ENCODE results near the gene LTBP1. TPM values are rescaled to one million over a fixed set of nuclear protein-coding genes. Genes with fewer than 3 reads are reported as not detected.

The LTBP1 gene
- total RNA-seq, 1 donor from 2014 or later: 29.7 TPM

DNA sequence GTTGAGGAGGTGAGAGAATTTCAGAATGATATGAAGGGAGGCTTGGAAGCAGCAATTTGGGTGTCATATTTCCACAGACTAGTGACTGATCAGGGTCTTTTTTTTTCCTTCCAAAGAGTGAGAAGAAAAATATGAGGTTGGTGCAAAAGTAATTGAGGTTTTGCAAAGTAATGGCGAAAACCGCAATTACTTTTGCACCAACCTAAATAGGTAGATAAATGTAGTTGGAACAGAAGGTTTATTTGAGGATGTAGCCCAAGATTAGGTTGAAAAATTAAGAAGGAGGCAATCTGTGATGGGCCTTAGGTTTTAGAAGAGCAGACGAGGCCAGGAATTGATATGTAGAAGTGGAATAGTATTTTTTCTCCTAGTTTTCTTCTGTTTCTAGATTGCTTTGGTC lies 7.8 kb upstream of the LTBP1 start:
- Mint-ChIP-seq H3K9me3 (ENCODE audit: unreplicated experiment) (no peaks in the 10 kb centered on the region), H3K27ac (ENCODE audit: unreplicated experiment) (no peak overlapping the region), H3K4me1 (ENCODE audit: low read depth, unreplicated experiment) (peaks cover 13% of the 10 kb centered on the region), H3K36me3 (ENCODE audit: low read depth, unreplicated experiment) (no peaks in the 10 kb centered on the region), H3K4me3 (ENCODE audit: unreplicated experiment) (no peak overlapping the region), H3K27me3 (ENCODE audit: low read depth, unreplicated experiment) (no peaks in the 10 kb centered on the region)
- Histone ChIP-seq H3K36me3 (ENCODE audit: insufficient read depth, low read length) (no peaks in the 10 kb centered on the region), H3K9me3 (ENCODE audit: insufficient read depth, low read depth, low read length) (no peaks in the 10 kb centered on the region), H3K4me1 (ENCODE audit: insufficient read depth, low read length) (peaks cover 5% of the 10 kb centered on the region), H3K79me2 (ENCODE audit: insufficient read depth, low read length) (no peaks in the 10 kb centered on the region), H3K27ac (ENCODE audit: low read depth, low read length) (no peak overlapping the region), H3K4me3 (ENCODE audit: insufficient read depth, low read depth, low read length) (no peak overlapping the region), H3K27me3 (ENCODE audit: insufficient read depth, low read length) (no peaks in the 10 kb centered on the region), H2AFZ (ENCODE audit: low read depth, low read length) (no peak overlapping the region), H3K4me2 (ENCODE audit: low read length) (no peak overlapping the region), H3K9ac (ENCODE audit: low read length) (no peak overlapping the region), H4K20me1 (ENCODE audit: insufficient read depth, low read length) (no peaks in the 10 kb centered on the region)
- DNase-seq (ENCODE audit: low read depth): no peak
- FAIRE-seq: no peak
- TF ChIP-seq, protein P1, sequence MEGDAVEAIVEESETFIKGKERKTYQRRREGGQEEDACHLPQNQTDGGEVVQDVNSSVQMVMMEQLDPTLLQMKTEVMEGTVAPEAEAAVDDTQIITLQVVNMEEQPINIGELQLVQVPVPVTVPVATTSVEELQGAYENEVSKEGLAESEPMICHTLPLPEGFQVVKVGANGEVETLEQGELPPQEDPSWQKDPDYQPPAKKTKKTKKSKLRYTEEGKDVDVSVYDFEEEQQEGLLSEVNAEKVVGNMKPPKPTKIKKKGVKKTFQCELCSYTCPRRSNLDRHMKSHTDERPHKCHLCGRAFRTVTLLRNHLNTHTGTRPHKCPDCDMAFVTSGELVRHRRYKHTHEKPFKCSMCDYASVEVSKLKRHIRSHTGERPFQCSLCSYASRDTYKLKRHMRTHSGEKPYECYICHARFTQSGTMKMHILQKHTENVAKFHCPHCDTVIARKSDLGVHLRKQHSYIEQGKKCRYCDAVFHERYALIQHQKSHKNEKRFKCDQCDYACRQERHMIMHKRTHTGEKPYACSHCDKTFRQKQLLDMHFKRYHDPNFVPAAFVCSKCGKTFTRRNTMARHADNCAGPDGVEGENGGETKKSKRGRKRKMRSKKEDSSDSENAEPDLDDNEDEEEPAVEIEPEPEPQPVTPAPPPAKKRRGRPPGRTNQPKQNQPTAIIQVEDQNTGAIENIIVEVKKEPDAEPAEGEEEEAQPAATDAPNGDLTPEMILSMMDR (IDR thresholded peaks at IDR 0.05; ENCODE audit: insufficient read depth, low read depth, low read length): no peak
- TF ChIP-seq EZH2 (IDR thresholded peaks at IDR 0.05; ENCODE audit: insufficient read depth, low read length): no peak

DNA sequence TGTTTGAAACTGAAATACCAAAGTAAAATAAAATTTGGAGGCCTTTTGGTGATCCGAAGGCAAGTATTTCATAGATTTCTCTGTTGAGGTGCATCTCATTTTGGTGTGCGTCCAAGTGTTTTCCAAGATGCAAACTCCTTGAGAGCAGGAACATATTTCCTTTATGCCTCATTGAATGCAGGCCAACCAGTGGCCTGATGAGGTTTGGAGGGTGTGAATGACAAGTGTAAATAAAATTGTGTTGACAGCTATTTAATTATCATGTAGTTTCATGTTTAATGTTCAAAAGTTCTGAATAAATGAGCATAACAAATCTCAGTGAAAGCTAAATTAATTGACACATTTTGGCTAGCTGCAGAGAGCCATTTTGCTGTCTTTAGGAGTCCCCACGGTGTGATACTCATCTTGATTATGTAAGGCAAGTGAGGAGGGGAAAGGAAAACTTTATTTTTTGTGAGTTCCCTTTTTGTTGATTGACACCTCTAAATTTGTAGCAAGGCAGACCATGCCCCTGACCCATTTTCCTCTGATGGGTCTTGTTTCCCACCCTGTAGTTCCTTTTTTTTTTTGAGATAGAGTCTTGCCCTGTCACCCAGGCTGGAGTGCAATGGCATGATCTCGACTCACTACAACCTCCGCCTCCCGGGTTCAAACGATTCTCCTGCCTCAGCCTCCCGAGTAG lies 6.3 kb upstream of the LTBP1 start:
- Mint-ChIP-seq H3K4me1 (ENCODE audit: low read depth, unreplicated experiment) (peaks cover 13% of the 10 kb centered on the region), H3K4me3 (ENCODE audit: unreplicated experiment) (no peak overlapping the region), H3K9me3 (ENCODE audit: unreplicated experiment) (no peaks in the 10 kb centered on the region), H3K27ac (ENCODE audit: unreplicated experiment) (no peak overlapping the region), H3K36me3 (ENCODE audit: low read depth, unreplicated experiment) (no peaks in the 10 kb centered on the region), H3K27me3 (ENCODE audit: low read depth, unreplicated experiment) (peaks cover 2% of the 10 kb centered on the region)
- peaks cover 5% of the 10 kb centered on the region for H3K4me1 ChIP-seq (ENCODE audit: insufficient read depth, low read length)
- DNase-seq (ENCODE audit: low read depth): no peak
- no peak overlapping the region for H3K4me2 ChIP-seq (ENCODE audit: low read length)
- TF ChIP-seq, protein P1 (IDR thresholded peaks at IDR 0.05; ENCODE audit: insufficient read depth, low read depth, low read length): no peak
- TF ChIP-seq EZH2 (IDR thresholded peaks at IDR 0.05; ENCODE audit: insufficient read depth, low read length): no peak
- H2AFZ ChIP-seq (ENCODE audit: low read depth, low read length): no peak overlapping the region
- FAIRE-seq: no peak
- H3K36me3 ChIP-seq (ENCODE audit: insufficient read depth, low read length): no peaks in the 10 kb centered on the region
- H3K9ac ChIP-seq (ENCODE audit: low read length): no peak overlapping the region
- no peaks in the 10 kb centered on the region for H4K20me1 ChIP-seq (ENCODE audit: insufficient read depth, low read length)
- no peaks in the 10 kb centered on the region for H3K79me2 ChIP-seq (ENCODE audit: insufficient read depth, low read length)
- H3K4me3 ChIP-seq (ENCODE audit: insufficient read depth, low read depth, low read length): no peak overlapping the region
- H3K27me3 ChIP-seq (ENCODE audit: insufficient read depth, low read length): no peaks in the 10 kb centered on the region
- H3K27ac ChIP-seq (ENCODE audit: low read depth, low read length): no peak overlapping the region
- H3K9me3 ChIP-seq (ENCODE audit: insufficient read depth, low read depth, low read length): no peaks in the 10 kb centered on the region

DNA sequence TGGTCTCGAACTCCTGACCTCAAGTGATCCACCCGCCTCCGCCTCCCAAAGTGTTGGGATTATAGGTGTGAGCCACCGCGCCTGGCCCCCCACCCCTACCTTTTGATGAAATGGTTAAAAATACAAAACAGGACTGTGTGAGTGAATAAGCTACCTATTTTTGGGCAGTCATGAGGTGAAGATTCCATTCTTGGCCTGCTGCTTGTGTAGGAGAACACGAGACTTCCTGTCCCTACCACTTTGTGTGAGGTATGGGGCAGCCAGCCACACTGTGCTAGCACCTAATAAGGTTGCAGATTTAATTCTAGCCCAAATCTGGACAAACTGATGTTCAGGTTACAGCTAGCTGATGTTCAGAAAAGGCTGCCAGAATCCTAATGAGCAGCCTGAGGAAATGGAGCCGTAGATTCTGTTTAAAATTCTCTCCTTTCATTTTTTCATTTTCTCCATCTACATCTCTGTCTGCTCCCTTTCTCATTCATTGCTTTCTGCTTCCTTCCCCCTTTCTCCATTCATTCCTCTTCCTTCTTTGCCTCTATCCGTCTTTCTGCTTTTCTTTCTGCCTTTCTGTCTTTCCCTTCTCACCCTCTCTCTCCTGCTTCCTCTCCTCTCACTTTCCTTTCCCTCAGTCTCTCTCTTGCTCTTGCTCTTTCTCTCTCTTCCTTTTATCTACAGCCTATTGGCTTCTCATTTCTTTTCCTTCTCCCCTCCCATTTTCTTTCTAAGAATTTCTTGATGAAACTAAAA lies 4.6 kb upstream of the LTBP1 start:
- H3K4me1 Mint-ChIP-seq (ENCODE audit: low read depth, unreplicated experiment): peaks cover 13% of the 10 kb centered on the region
- peaks cover 9% of the 10 kb centered on the region for H3K4me1 ChIP-seq (ENCODE audit: insufficient read depth, low read length)
- no peaks in the 10 kb centered on the region for H3K9me3 ChIP-seq (ENCODE audit: insufficient read depth, low read depth, low read length)
- TF ChIP-seq, protein P1 (IDR thresholded peaks at IDR 0.05; ENCODE audit: insufficient read depth, low read depth, low read length): no peak
- no peak overlapping the region for H3K4me3 Mint-ChIP-seq (ENCODE audit: unreplicated experiment)
- H3K27me3 Mint-ChIP-seq (ENCODE audit: low read depth, unreplicated experiment): peaks cover 2% of the 10 kb centered on the region
- no peak overlapping the region for H3K9ac ChIP-seq (ENCODE audit: low read length)
- no peaks in the 10 kb centered on the region for H3K9me3 Mint-ChIP-seq (ENCODE audit: unreplicated experiment)
- DNase-seq (ENCODE audit: low read depth) (no peak), FAIRE-seq (no peak)
- no peak overlapping the region for H2AFZ ChIP-seq (ENCODE audit: low read depth, low read length)
- H3K27me3 ChIP-seq (ENCODE audit: insufficient read depth, low read length): no peaks in the 10 kb centered on the region
- H3K27ac ChIP-seq (ENCODE audit: low read depth, low read length): no peak overlapping the region
- no peaks in the 10 kb centered on the region for H3K79me2 ChIP-seq (ENCODE audit: insufficient read depth, low read length)
- no peaks in the 10 kb centered on the region for H3K36me3 Mint-ChIP-seq (ENCODE audit: low read depth, unreplicated experiment)
- no peaks in the 10 kb centered on the region for H4K20me1 ChIP-seq (ENCODE audit: insufficient read depth, low read length)
- no peak overlapping the region for H3K27ac Mint-ChIP-seq (ENCODE audit: unreplicated experiment)
- no peak overlapping the region for H3K4me2 ChIP-seq (ENCODE audit: low read length)
- no peaks in the 10 kb centered on the region for H3K36me3 ChIP-seq (ENCODE audit: insufficient read depth, low read length)
- H3K4me3 ChIP-seq (ENCODE audit: insufficient read depth, low read depth, low read length): no peak overlapping the region

Measured in astrocyte (in vitro differentiated cells and primary cell).